ENCODE data around the gene PPP2CA.

Gene PPP2CA

GRCh38 chr5:134225780-134226440, at the start of gene PPP2CA:
TSS of gene PPP2CA (minus strand) at chr5:134226073. CDS start at chr5:134225861, 212 bp downstream.
- Histone ChIP-seq H3K36me3 (peaks cover 4% of the 10 kb centered on the region), H3K27me3 (no peaks in the 10 kb centered on the region), H3K4me3 (ENCODE audit: low read depth in 1 of 2, low read length in 1 of 2) (peak within 1 kb of the TSS; percentile 89 to 95), H3K27ac (peak within 1 kb of the TSS; percentile 91), H3K9me3 (no peaks in the 10 kb centered on the region), H3K4me1 (ENCODE audit: control insufficient read depth in 1 of 2, insufficient read depth in 1 of 2, low read depth in 1 of 2, low read length in 1 of 2) (peaks cover 46 to 50% of the 10 kb centered on the region in 2 experiments)
- TF ChIP-seq CTCF (IDR thresholded peaks at IDR 0.05), result peak; percentile 5

GRCh38 chr5:134273642-134274395, 47.9 kb upstream of the PPP2CA start:
- Histone ChIP-seq H3K4me3 (ENCODE audit: low read depth in 1 of 2, low read length in 1 of 2) (no peak overlapping the region), H3K4me1 (ENCODE audit: control insufficient read depth in 1 of 2, insufficient read depth in 1 of 2, low read depth in 1 of 2, low read length in 1 of 2) (no peaks in the 10 kb centered on the region), H3K9me3 (no peaks in the 10 kb centered on the region), H3K27ac (no peak overlapping the region), H3K36me3 (no peaks in the 10 kb centered on the region), H3K27me3 (peaks cover 12% of the 10 kb centered on the region)
- TF ChIP-seq CTCF (IDR thresholded peaks at IDR 0.05), result no peak

GRCh38 chr5:134271059-134271458, 45.2 kb upstream of the PPP2CA start:
- Histone ChIP-seq H3K9me3 (no peaks in the 10 kb centered on the region), H3K36me3 (no peaks in the 10 kb centered on the region), H3K27me3 (peaks cover 10% of the 10 kb centered on the region), H3K27ac (no peak overlapping the region), H3K4me1 (ENCODE audit: control insufficient read depth in 1 of 2, insufficient read depth in 1 of 2, low read depth in 1 of 2, low read length in 1 of 2) (no peaks in the 10 kb centered on the region), H3K4me3 (ENCODE audit: low read depth in 1 of 2, low read length in 1 of 2) (no peak overlapping the region)
- no peak for TF ChIP-seq CTCF (IDR thresholded peaks at IDR 0.05)

GRCh38 chr5:134268919-134269318, 43.0 kb upstream of the PPP2CA start:
- H3K4me3 ChIP-seq (ENCODE audit: low read depth in 1 of 2, low read length in 1 of 2), result no peak overlapping the region
- TF ChIP-seq CTCF (IDR thresholded peaks at IDR 0.05), result no peak
- no peak overlapping the region for H3K27ac ChIP-seq
- peaks cover 7% of the 10 kb centered on the region for H3K27me3 ChIP-seq
- no peaks in the 10 kb centered on the region for H3K36me3 ChIP-seq
- H3K4me1 ChIP-seq (ENCODE audit: control insufficient read depth in 1 of 2, insufficient read depth in 1 of 2, low read depth in 1 of 2, low read length in 1 of 2), result no peaks in the 10 kb centered on the region
- peaks cover 6% of the 10 kb centered on the region for H3K9me3 ChIP-seq

GRCh38 chr5:134268019-134268601, 42.2 kb upstream of the PPP2CA start:
- peaks cover 7% of the 10 kb centered on the region for H3K27me3 ChIP-seq
- TF ChIP-seq CTCF (IDR thresholded peaks at IDR 0.05), result no peak
- no peaks in the 10 kb centered on the region for H3K36me3 ChIP-seq
- peaks cover 12% of the 10 kb centered on the region for H3K9me3 ChIP-seq
- H3K4me3 ChIP-seq (ENCODE audit: low read depth in 1 of 2, low read length in 1 of 2), result no peak overlapping the region
- H3K4me1 ChIP-seq (ENCODE audit: control insufficient read depth in 1 of 2, insufficient read depth in 1 of 2, low read depth in 1 of 2, low read length in 1 of 2), result no peaks in the 10 kb centered on the region
- no peak overlapping the region for H3K27ac ChIP-seq

All from neutrophil (primary cell).